H1 (cell line): ENCODE data around the gene OR2A25. TPM values are rescaled to one million over a fixed set of nuclear protein-coding genes. Genes with fewer than 3 reads are reported as not detected.

Source experiments
- CTCF ChIA-PET: fragments of 300-600 bp; sonication (Branson Sonifier 250); formaldehyde crosslinking; loops from one replicate; lab custom pipeline; 2021; ENCODE audit not compliant: partially characterized antibody; lab: Charles Lee
- POLR2A ChIA-PET: fragments of 300-600 bp; sonication (Branson Sonifier 250); formaldehyde crosslinking; loops from one replicate; lab custom pipeline; 2021; ENCODE audit warnings: inconsistent platforms; ENCODE audit not compliant: partially characterized antibody; lab: Charles Lee
- DNase-seq, 2 experiments: peaks; one replicate each; pipeline versions ENCODE4 v3.0.0 to v3.0.0-alpha.2; 2010 to 2022; ENCODE audit warnings: low spot score in 2 of 2, low read depth in 1 of 2, mixed read lengths in 1 of 2
- FAIRE-seq: peaks from 2 replicates; lab custom pipeline; 2011; peaks lifted over from hg19 to GRCh38; lab: Jason Lieb, UNC
- H2AFZ ChIP-seq: 2 replicates; pipeline ENCODE4 v1.8.1; 2012; ENCODE audit warnings: low read length, inconsistent platforms
- H2AK5ac ChIP-seq: 2 replicates; pipeline ENCODE4 v1.6.1; 2013; ENCODE audit warnings: low read depth, low read length
- H2BK120ac ChIP-seq: replicated peaks from 2 replicates; pipeline ENCODE3; 2013; ENCODE audit warnings: low read depth, low read length, inconsistent platforms
- H2BK12ac ChIP-seq: 2 replicates; pipeline ENCODE4 v1.6.1; 2013; ENCODE audit warnings: low read depth, low read length
- H2BK15ac ChIP-seq: 2 replicates; pipeline ENCODE4 v1.6.1; 2013; ENCODE audit warnings: low read length
- H2BK20ac ChIP-seq: 2 replicates; pipeline ENCODE4 v1.6.1; 2013; ENCODE audit warnings: low read length
- H2BK5ac ChIP-seq: 2 replicates; pipeline ENCODE4 v1.6.1; 2013; ENCODE audit warnings: low read depth, low read length
- H3K14ac ChIP-seq: 2 replicates; pipeline ENCODE4 v1.6.1; 2013; ENCODE audit warnings: inconsistent platforms; ENCODE audit not compliant: insufficient read length
- H3K18ac ChIP-seq: 2 replicates; pipeline ENCODE4 v1.6.1; 2013; ENCODE audit warnings: low read length; ENCODE audit errors: extremely low read depth
- H3K23ac ChIP-seq: 2 replicates; pipeline ENCODE4 v1.6.1; 2013; ENCODE audit warnings: inconsistent platforms; ENCODE audit not compliant: insufficient read length
- H3K23me2 ChIP-seq: 2 replicates; pipeline ENCODE4 v1.6.1; 2013; ENCODE audit warnings: low read depth, low read length
- H3K27ac ChIP-seq: 2 replicates; pipeline ENCODE4 v1.6.1; 2011; ENCODE audit warnings: low read depth, low read length, inconsistent platforms
- H3K27me3 ChIP-seq, 4 experiments: replicated peaks in 1 of 4; 1 replicate in 1 of 4; 2 replicates in 3 of 4; pipeline versions ENCODE4 v1.6.1 to v1.8.1; 2011 to 2013; ENCODE audit warnings: low read length in 3 of 4, mild to moderate bottlenecking in 3 of 4, inconsistent platforms in 2 of 4, mixed read lengths in 2 of 4, moderate library complexity in 1 of 4; ENCODE audit not compliant: control insufficient read depth in 3 of 4, insufficient read depth in 3 of 4; ENCODE audit errors: extremely low read depth in 1 of 4
- H3K36me3 ChIP-seq, 4 experiments: 2 replicates each; pipeline versions ENCODE4 v1.6.1 to v1.8.1; 2011 to 2013; ENCODE audit warnings: mild to moderate bottlenecking in 4 of 4, low read length in 3 of 4, moderate library complexity in 2 of 4, control low read depth in 1 of 4, inconsistent platforms in 1 of 4; ENCODE audit not compliant: insufficient read depth in 4 of 4, control insufficient read depth in 2 of 4
- H3K4ac ChIP-seq: replicated peaks from 2 replicates; pipeline ENCODE3; 2013; ENCODE audit warnings: low read length, low read depth, mixed read lengths, inconsistent platforms; ENCODE audit not compliant: insufficient read length
- H3K4me1 ChIP-seq, 4 experiments: replicated peaks in 1 of 4; 1 replicate in 1 of 4; 2 replicates in 3 of 4; pipeline versions ENCODE4 v1.6.1 to v1.8.1; 2011 to 2013; ENCODE audit warnings: low read length in 3 of 4, inconsistent platforms in 2 of 4, mixed read lengths in 1 of 4; ENCODE audit not compliant: insufficient read depth in 4 of 4, control insufficient read depth in 3 of 4
- H3K4me2 ChIP-seq, 2 experiments: 2 replicates each; pipeline versions ENCODE4 v1.6.1 to v1.8.1; 2011 to 2013; ENCODE audit warnings: low read depth in 2 of 2, low read length in 2 of 2, control low read depth in 1 of 2, inconsistent platforms in 1 of 2, mild to moderate bottlenecking in 1 of 2; ENCODE audit not compliant: insufficient read depth in 1 of 2
- H3K4me3 ChIP-seq, 4 experiments: fragments of 200-600, 300-600 bp in 1 of 4; sonication (generic), shearing (Covaris generic), sonication (Bioruptor Twin) in 1 of 4; 2 replicates each; pipeline versions ENCODE4 v1.5.1 to v1.8.1; 2011 to 2016; ENCODE audit warnings: low read length in 4 of 4, low read depth in 3 of 4, control low read depth in 2 of 4, inconsistent platforms in 2 of 4, mild to moderate bottlenecking in 2 of 4, mixed read lengths in 1 of 4, moderate library complexity in 1 of 4; ENCODE audit not compliant: insufficient read depth in 2 of 4; ENCODE audit errors: extremely low read depth in 1 of 4
- H3K56ac ChIP-seq: replicated peaks from 2 replicates; pipeline ENCODE3; 2013; ENCODE audit warnings: low read depth, mild to moderate bottlenecking, mixed read lengths, low read length, inconsistent platforms; ENCODE audit not compliant: insufficient read length
- H3K79me1 ChIP-seq: 2 replicates; pipeline ENCODE4 v1.6.1; 2013; ENCODE audit warnings: low read depth, low read length, control low read depth
- H3K79me2 ChIP-seq, 2 experiments: 2 replicates each; pipeline versions ENCODE4 v1.6.1 to v1.8.1; 2012 to 2013; ENCODE audit warnings: low read length in 2 of 2, mild to moderate bottlenecking in 2 of 2, inconsistent platforms in 1 of 2; ENCODE audit not compliant: insufficient read depth in 2 of 2, control insufficient read depth in 1 of 2
- H3K9ac ChIP-seq, 4 experiments: replicated peaks in 1 of 4; 1 replicate in 1 of 4; 2 replicates in 3 of 4; pipeline versions ENCODE4 v1.6.1 to v1.8.1; 2011 to 2013; ENCODE audit warnings: low read depth in 3 of 4, low read length in 3 of 4, control low read depth in 2 of 4, mild to moderate bottlenecking in 2 of 4, moderate library complexity in 2 of 4, inconsistent platforms in 1 of 4; ENCODE audit errors: extremely low read depth in 1 of 4
- H3K9me3 ChIP-seq, 2 experiments: 2 replicates each; pipeline versions ENCODE4 v1.6.1 to v1.8.1; 2012 to 2013; ENCODE audit warnings: mild to moderate bottlenecking in 2 of 2, moderate library complexity in 2 of 2, control low read depth in 1 of 2, inconsistent platforms in 1 of 2, low read depth in 1 of 2, low read length in 1 of 2, mixed read lengths in 1 of 2; ENCODE audit not compliant: insufficient read depth in 2 of 2
- H4K20me1 ChIP-seq, 2 experiments: replicated peaks in 1 of 2; 2 replicates each; pipeline versions ENCODE3 to v1.8.1; 2011 to 2013; ENCODE audit warnings: inconsistent platforms in 2 of 2, low read length in 2 of 2, mild to moderate bottlenecking in 1 of 2; ENCODE audit not compliant: insufficient read depth in 2 of 2, control insufficient read depth in 1 of 2
- H4K5ac ChIP-seq: 2 replicates; pipeline ENCODE4 v1.6.1; 2013; ENCODE audit warnings: low read length, low read depth, mixed read lengths, inconsistent platforms; ENCODE audit not compliant: insufficient read length
- H4K8ac ChIP-seq: 2 replicates; pipeline ENCODE4 v1.8.0; 2013; ENCODE audit warnings: mild to moderate bottlenecking, moderate library complexity, low read length, inconsistent platforms; ENCODE audit not compliant: insufficient read depth; ENCODE audit errors: extremely low read depth
- H4K91ac ChIP-seq: replicated peaks from 2 replicates; pipeline ENCODE3; 2013; ENCODE audit warnings: low read length, mixed read lengths, inconsistent platforms; ENCODE audit not compliant: insufficient read length
- BRCA1 ChIP-seq: IDR thresholded peaks from 2 replicates; pipeline ENCODE4 v1.6.1; 2012; ENCODE audit warnings: low read depth, low read length, improper control_type of control experiment
- CBX8 ChIP-seq: fragments of 300-800, 300-1000 bp; sonication (generic); IDR thresholded peaks from 2 replicates; pipeline ENCODE4 v1.7.1; 2016; ENCODE audit warnings: low read depth, low read length, borderline replicate concordance
- CEBPB ChIP-seq: IDR thresholded peaks from 2 replicates; pipeline ENCODE4 v1.6.1; 2012; ENCODE audit warnings: low read depth, low read length
- CTBP2 ChIP-seq: IDR thresholded peaks from 2 replicates; pipeline ENCODE4 v1.7.0; 2011; ENCODE audit warnings: borderline replicate concordance, mild to moderate bottlenecking, moderate library complexity, mixed read lengths, low read length; ENCODE audit not compliant: insufficient read depth, insufficient read length
- HDAC2 ChIP-seq, 2 experiments: fragments of 300-600 bp in 1 of 2; sonication (generic) in 1 of 2; IDR thresholded peaks; 2 replicates each; pipeline ENCODE4 v1.6.1; 2011 to 2012; ENCODE audit warnings: low read depth in 2 of 2, low read length in 2 of 2, mild to moderate bottlenecking in 2 of 2, moderate library complexity in 2 of 2, borderline replicate concordance in 1 of 2, inconsistent platforms in 1 of 2
- KDM1A ChIP-seq: fragments of 200-600, 300-600 bp; sonication (generic); IDR thresholded peaks from 2 replicates; pipeline ENCODE4 v1.7.1; 2016; ENCODE audit warnings: mild to moderate bottlenecking, low read length, borderline replicate concordance
- RAD21 ChIP-seq, 2 experiments: IDR thresholded peaks in 1 of 2; conservative IDR thresholded peaks in 1 of 2; 2 replicates each; pipeline ENCODE4 v1.6.1; 2011; ENCODE audit warnings: low read depth in 2 of 2, low read length in 2 of 2, improper control_type of control experiment in 1 of 2, inconsistent platforms in 1 of 2, mild to moderate bottlenecking in 1 of 2, moderate library complexity in 1 of 2
- RBBP5 ChIP-seq: IDR thresholded peaks from 2 replicates; pipeline ENCODE4 v1.7.1; 2012; ENCODE audit warnings: low read depth, mild to moderate bottlenecking, inconsistent platforms, low read length, moderate library complexity, borderline replicate concordance
- TCF12 ChIP-seq: IDR thresholded peaks from 2 replicates; pipeline ENCODE4 v1.6.1; 2011; ENCODE audit warnings: low read depth, mild to moderate bottlenecking, low read length
- YY1 ChIP-seq: IDR thresholded peaks from 2 replicates; pipeline ENCODE4 v1.6.1; 2011; ENCODE audit warnings: low read depth, mild to moderate bottlenecking, low read length
- WGBS, 2 experiments: shearing (Covaris generic) in 1 of 2; methylation state at CpG; one replicate each; pipeline versions ENCODE4 v1.1.6 to v1.1.7; 2013 to 2015; ENCODE audit warnings: low lambda C conversion rate in 2 of 2, mixed read lengths in 2 of 2, inconsistent platforms in 1 of 2, low coverage in 1 of 2, missing lambda C conversion rate in 1 of 2; ENCODE audit not compliant: insufficient replicate concordance in 2 of 2, insufficient coverage in 1 of 2, insufficient read length in 1 of 2; ENCODE audit errors: extremely low coverage in 1 of 2, missing lambda C conversion rate in 1 of 2; 5-methylcytosine and 5-hydroxymethylcytosine counted together
- polyA plus RNA-seq, 7 experiments: library from polyadenylated mRNA; depleted of rRNA in 3 of 7; stranded (reverse) in 5 of 7; unstranded in 2 of 7; fragments of >200 nt in 5 of 7; fragments of 200-250 nt in 2 of 7; gene quantifications; 1 replicate in 5 of 7; 2 replicates in 1 of 7; 4 replicates in 1 of 7; pipeline versions ENCODE4 v1.2.1 to v1.2.3, GENCODE V29; 2011 to 2013; ENCODE audit warnings: missing spikeins in 2 of 7, mixed read lengths in 2 of 7
- total RNA-seq: library from RNA; stranded (reverse); fragmentation: NEBNext Ultra II Directional; extraction: Animal tissue kit (Norgen Biotek cat#: 25700); gene quantifications from 2 replicates; pipeline ENCODE4 v1.2.1, GENCODE V29; 2021
- TF ChIP-seq, protein P1 (sequence below), 3 experiments: IDR thresholded peaks; 1 replicate in 2 of 3; 2 replicates in 1 of 3; pipeline versions ENCODE4 v1.5.1 to v1.6.1; 2011; ENCODE audit warnings: low read length in 3 of 3, mild to moderate bottlenecking in 3 of 3, inconsistent platforms in 2 of 3, low read depth in 1 of 3, moderate library complexity in 1 of 3; ENCODE audit not compliant: insufficient read depth in 1 of 3; ENCODE audit errors: control extremely low read depth in 1 of 3

OR2A25 gene
- total and polyA plus RNA-seq, 2 of the 8 experiments (the other 6 are each of a cell fraction or from before 2014, with no cell fraction given) = not detected

- no peak within 1 kb of the TSS for H3K27ac ChIP-seq
- no peak within 1 kb of the TSS for H2BK12ac ChIP-seq
- H3K4me3 ChIP-seq = no peak within 1 kb of the TSS
- no peaks in the 10 kb centered on the region for H3K4me1 ChIP-seq
- H3K4me2 ChIP-seq = no peak within 1 kb of the TSS
- WGBS, 2 experiments = 73% methylated on average over 1 of the region's 1 CpG; no CpG with 5 or more reads in 1 of the 2 experiments
- no peak within 1 kb of the TSS for H4K91ac ChIP-seq
- no peaks in the 10 kb centered on the region for H3K27me3 ChIP-seq
- no peaks in the 10 kb centered on the region for H4K20me1 ChIP-seq
- H2BK20ac ChIP-seq = no peak within 1 kb of the TSS
- no peaks in the 10 kb centered on the region for H3K79me2 ChIP-seq
- no peak within 1 kb of the TSS for H2BK15ac ChIP-seq
- ChIA-PET CTCF (interaction anchor here (1.1 to 1.2 kb wide), 2 partner anchors 11 to 15 kb away, joined by 3 to 4 read pairs; no protein-coding TSS in a partner anchor), POLR2A (no interaction called here)
- H3K4ac ChIP-seq = no peak within 1 kb of the TSS
- H3K36me3 ChIP-seq = no peaks in the 10 kb centered on the region
- FAIRE-seq (no peak), DNase-seq (no peak)
- H3K18ac ChIP-seq = no peak within 1 kb of the TSS
- no peak within 1 kb of the TSS for H3K14ac ChIP-seq
- no peak within 1 kb of the TSS for H2BK5ac ChIP-seq
- no peak within 1 kb of the TSS for H2BK120ac ChIP-seq
- no peak within 1 kb of the TSS for H2AFZ ChIP-seq
- no peak within 1 kb of the TSS for H3K23ac ChIP-seq
- no peak within 1 kb of the TSS for H3K56ac ChIP-seq
- no peak within 1 kb of the TSS for H3K9ac ChIP-seq
- no peaks in the 10 kb centered on the region; the same call in 1 of the 2 replicates for H3K23me2 ChIP-seq
- no peaks in the 10 kb centered on the region for H3K79me1 ChIP-seq
- H4K8ac ChIP-seq = no peak within 1 kb of the TSS
- no peaks in the 10 kb centered on the region for H3K9me3 ChIP-seq
- H4K5ac ChIP-seq = no peak within 1 kb of the TSS
- no peak within 1 kb of the TSS for H2AK5ac ChIP-seq
- TF ChIP-seq HDAC2 (IDR thresholded peaks at IDR 0.05; ENCODE audit: borderline replicate concordance in 1 of 2, low read depth in 2 of 2, low read length in 2 of 2) = no peak
- TF ChIP-seq YY1 = no peak
- no peak for TF ChIP-seq RBBP5
- TF ChIP-seq CBX8 = no peak
- TF ChIP-seq RAD21 (IDR thresholded peaks at IDR 0.05 in 1 of 2, conservative IDR thresholded peaks at IDR 0.05 in 1 of 2; ENCODE audit: low read depth in 2 of 2, low read length in 2 of 2) = no peak
- TF ChIP-seq CEBPB = no peak
- TF ChIP-seq, protein P1, sequence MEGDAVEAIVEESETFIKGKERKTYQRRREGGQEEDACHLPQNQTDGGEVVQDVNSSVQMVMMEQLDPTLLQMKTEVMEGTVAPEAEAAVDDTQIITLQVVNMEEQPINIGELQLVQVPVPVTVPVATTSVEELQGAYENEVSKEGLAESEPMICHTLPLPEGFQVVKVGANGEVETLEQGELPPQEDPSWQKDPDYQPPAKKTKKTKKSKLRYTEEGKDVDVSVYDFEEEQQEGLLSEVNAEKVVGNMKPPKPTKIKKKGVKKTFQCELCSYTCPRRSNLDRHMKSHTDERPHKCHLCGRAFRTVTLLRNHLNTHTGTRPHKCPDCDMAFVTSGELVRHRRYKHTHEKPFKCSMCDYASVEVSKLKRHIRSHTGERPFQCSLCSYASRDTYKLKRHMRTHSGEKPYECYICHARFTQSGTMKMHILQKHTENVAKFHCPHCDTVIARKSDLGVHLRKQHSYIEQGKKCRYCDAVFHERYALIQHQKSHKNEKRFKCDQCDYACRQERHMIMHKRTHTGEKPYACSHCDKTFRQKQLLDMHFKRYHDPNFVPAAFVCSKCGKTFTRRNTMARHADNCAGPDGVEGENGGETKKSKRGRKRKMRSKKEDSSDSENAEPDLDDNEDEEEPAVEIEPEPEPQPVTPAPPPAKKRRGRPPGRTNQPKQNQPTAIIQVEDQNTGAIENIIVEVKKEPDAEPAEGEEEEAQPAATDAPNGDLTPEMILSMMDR (IDR thresholded peaks at IDR 0.05; ENCODE audit: control extremely low read depth in 1 of 3, insufficient read depth in 1 of 3, low read depth in 1 of 3, low read length in 3 of 3) = no peak
- TF ChIP-seq TCF12 = no peak
- no peak for TF ChIP-seq KDM1A
- no peak for TF ChIP-seq BRCA1
- no peak for TF ChIP-seq CTBP2
These were observed 21.0 kb upstream of the OR2A25 start, which contains the start of gene OR2A5 for GRCh38 chr7:144048648-144049047. Gene OR2A5 (plus strand): TSS chr7:144048948. CDS start chr7:144050402, 1,454 bp downstream.
